ENCODE results near the gene OPA3. TPM values are rescaled to one million over a fixed set of nuclear protein-coding genes. Genes with fewer than 3 reads are reported as not detected.
"Not testable (repeated sequence)": the region's sequence is repeated elsewhere in the genome, so short reads cannot be mapped to it uniquely, and the experiment has no call there.

Gene OPA3
- 14.8 and 15.0 TPM in 2 replicates for total RNA-seq

DNA sequence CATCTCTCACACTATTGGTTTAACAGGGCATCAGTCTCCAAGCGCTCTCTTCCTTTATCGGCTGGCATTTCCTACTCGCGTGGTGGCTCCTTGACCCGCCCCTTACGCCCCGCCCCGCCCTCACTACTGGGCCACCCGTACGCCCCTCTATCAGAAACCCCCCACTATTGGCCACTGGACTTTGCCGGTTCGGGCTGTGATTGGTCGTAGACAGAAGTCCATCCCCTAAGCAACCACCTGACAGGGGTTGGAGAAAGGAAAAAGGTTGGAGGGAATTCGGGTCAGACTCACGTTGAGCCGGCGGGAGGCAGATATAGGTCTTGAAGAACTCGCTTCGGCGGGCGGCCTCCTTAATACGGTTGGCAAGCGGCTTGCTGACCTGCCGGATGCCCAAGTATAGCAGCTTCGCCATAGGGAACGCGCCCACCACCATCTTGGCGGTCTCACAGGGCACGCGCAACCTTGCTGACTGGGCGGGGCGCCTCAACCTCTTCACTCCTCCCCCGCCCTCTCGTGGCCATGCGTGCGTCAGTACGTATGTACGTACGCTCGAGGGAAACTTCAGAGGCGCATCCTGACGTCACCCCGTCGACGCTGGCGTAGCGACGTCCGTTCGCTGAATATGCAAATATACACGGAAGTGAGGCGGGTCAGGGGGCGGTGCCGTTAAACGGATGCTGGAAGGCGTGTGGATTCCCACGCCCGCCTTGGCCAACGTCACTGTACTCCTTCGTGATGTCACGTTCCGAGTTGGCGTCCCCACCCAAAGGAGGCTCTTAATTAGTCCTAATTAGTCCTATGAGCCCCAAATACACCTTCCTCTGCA, at the start of gene OPA3:
OPA3 (minus strand) TSS at position 471 of the 826 bp plus-strand sequence; CDS start at position 433, 38 bp downstream.
- intact Hi-C loops (cut with micrococcal nuclease), result loop anchor here (1.0 to 10.0 kb wide), 20 partner anchors 32 to 1530 kb away; partner anchors contain the start of genes BLOC1S3, ERCC1, FOSB and IRF2BP1

DNA sequence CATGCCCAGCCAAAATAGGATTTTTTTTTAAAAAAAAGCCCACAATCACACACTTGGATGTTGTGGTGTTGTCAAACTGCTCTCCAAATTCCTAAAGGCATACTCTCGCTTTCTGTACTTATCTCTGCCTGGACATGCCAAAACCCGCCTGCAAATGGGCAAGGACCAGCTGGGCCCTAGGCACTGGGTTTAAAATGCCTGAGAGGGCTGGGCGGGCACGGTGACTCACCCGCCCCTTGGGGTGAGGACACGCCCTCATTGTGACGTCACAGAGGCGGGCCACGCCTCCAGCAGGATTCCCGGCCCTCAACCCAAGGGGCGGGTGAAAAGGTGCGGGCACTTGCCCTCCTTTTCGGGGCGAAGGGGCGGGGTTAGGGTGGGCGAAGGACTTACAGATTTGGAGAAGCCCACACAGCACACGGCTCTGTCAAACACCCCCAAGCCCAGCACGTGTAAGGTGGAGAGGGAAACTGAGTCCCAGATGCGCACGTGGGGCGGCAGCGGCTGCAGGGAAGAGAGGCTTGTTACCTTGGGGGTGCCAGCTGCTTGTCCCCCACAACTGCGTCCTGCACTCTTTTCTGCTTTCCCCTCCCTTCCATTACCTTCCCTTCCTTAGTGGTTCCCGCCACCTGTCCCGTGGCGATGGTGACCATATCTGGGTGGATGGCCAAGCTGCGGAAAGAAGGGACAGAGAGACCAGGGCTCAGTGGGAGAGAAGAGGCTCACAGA, 48.0 kb upstream of the OPA3 start:
- intact Hi-C loops (cut with micrococcal nuclease), result loop anchor here (1.0 kb wide), 1 partner anchor 10 kb away; no protein-coding TSS in a partner anchor

DNA sequence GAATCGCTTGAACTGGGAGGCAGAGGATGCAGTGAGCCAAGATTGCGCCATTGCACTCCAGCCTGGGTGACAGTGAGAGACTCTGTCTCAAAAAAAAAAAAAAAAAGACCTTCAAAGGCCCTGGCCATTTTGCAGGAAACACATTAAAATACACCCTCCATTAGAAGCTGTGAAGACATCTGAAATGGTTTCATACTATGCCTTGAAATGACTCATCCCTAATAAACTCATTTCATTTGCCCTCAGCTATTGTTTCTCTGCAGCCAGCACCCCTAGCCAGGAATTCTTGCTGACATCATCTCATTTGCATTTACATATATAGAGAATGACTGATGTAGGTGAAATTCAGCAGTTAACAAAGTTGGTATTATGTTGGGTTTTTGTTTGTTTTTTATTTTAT, 45.9 kb upstream of the OPA3 start:
- intact Hi-C loops (cut with micrococcal nuclease), result no loop called here

DNA sequence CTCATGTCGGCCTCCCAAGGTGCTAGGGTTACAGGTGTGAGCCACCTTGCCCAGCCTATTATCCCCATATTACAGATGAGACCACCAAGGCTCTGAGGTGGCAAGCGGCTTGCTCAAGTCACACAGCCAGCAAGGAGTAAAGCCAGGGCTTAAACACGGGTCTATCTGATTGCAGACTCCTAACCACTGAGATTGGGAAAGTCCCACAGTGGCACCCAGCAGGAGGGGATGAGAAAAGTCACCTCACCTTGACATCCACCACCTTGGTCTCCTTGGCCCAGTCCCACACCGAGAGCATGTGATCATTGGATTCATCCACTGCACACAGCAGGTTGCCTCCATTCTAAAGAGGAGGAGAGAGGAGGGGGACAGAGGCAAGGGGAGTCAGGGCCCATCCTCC, 45.1 kb upstream of the OPA3 start:
- intact Hi-C loops (cut with micrococcal nuclease), result no loop called here

DNA sequence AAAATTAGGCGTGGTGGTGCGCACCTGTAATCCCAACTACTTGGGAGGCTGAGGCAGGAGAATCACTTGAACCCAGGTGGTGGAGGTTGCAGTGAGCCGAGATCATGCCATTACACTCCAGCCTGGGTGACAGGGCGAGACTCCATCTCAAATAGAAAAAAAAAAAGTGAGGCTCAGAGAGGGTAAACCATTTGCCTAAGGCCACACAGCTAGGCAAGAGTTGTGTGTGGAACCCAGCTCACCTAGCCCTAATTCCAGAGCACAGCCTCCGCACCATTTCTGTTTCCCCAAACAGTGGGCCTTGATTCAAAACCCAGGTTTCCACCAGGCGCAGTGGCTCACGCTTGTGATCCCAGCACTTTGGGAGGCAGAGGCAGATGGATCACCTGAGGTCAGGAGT, 43.6 kb upstream of the OPA3 start:
- intact Hi-C loops (cut with micrococcal nuclease), result not testable (repeated sequence)

DNA sequence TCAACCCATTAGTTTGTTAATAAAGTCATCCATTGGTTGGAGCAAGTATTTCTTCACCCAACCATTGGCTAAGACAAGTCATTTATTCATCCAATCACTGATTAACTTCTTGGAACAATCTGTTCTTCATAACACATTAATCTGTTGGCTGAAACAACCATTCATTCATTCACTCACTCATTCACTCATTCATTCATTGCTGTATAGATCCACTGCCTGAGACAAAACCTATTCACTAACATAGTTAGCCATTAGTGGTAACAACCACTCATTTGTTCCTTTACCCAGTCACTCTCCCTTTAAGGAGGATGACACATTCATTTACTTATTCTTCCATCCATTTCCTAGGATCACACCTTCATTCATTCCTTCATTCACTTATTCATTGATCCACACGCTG, 39.4 kb upstream of the OPA3 start:
- intact Hi-C loops (cut with micrococcal nuclease), result no loop called here

DNA sequence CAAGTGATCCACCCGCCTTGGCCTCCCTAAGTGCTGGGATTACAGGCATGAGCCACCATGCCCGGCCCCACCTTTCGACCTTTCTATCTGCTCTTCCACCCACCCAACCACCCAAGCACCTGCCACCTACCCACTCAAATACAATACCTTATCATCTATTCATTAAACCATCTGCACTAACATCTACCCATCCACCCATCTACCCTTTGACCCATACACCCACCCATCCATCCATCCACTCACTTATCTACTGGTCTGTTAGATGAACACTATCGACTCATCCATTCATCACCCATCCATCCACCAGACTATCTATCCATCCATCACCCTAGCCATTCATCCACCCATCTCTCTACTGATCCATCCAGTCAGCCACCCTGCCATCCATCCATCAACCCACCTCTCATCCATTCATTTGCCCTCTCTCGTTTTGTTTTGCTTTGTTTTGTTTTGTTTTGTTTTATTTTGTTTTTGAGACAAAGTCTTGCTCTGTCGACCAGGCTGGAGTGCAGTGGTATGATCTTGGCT, 37.4 kb upstream of the OPA3 start:
- intact Hi-C loops (cut with micrococcal nuclease), result no loop called here

DNA sequence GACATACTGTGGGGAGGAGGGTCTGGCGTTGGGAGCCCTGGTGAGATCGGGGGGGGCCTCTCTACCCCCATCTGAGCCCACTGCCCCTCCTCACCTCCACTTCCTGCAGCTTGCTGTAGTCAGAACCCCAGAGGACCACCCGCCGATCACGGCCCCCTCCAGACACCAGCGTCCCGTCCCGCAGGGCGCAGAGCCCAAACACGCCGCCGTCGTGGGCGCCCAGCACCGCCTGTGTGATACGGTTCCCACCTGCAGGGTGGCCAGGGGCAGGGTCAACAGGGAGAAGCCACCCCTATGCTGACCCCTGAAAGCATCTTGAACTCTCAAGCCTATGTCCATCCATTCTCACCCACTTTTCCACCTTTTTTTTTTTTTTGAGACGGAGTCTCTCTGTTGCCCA, 36.8 kb upstream of the OPA3 start:
- intact Hi-C loops (cut with micrococcal nuclease), result no loop called here

DNA sequence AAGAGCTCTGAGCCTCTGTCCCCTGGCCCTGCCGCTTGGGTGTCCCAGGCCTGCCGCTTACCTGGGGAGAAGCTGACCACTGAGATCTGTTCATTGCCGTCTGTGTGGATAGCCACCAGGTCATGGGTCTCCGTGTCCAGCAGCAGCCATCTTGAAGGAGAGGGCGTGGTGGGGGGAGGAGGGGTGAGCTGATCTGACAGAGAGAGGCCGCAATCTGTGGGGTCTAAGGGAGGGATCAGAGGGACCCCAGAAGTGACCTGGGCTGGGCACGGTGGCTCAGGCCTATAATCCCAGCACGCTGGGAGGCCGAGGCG, 32.1 kb upstream of the OPA3 start:
- intact Hi-C loops (cut with micrococcal nuclease), result loop anchor here (1.0 kb wide), 4 partner anchors 26 to 119 kb away; partner anchors contain the start of genes OPA3 and RTN2

DNA sequence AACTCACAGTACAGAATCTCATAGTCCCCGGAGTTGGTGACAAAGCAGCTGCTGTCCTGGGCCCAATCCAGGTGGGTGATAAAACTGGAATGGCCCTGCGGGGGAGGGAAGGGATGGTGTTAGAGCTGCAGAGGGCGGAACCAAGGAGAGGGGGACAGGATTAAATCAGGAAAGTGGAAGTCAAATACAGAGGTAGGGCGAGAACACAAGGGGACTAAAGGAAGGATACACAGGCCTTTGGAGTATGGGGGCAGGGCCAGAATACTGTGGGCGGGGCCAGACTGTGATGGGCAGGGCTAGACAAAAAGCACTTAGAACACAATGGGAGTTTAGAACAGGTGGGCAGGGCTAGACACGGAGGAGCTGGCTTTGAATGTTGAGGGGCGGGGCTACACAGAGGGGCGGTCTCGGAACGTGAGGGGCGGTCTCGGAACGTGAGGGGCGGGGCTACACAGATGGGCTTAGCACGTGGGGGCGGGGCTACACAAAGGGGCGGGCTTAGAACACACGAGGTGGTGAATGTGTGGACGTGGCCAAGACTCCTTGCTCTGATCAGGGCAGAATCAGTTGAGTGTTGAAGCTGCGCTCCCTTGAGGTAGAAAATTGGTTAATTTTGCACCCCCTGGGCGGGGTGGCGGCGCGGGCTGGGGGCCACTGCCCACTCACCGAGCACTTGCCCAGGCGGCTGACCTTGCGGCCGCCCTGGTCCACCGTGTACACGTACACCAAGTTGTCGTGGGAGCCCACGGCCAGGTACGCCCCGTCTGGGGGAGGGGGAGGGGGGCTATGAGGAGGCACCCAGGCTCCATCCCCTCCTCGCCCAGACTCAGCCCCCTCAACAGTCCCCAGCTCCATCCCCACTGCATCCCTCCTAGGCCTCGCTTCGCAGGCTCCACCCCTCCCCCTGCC, 31.4 kb upstream of the OPA3 start:
- intact Hi-C loops (cut with micrococcal nuclease), result loop anchor here (1.0 kb wide), 4 partner anchors 26 to 119 kb away; partner anchors contain the start of genes OPA3 and RTN2

DNA sequence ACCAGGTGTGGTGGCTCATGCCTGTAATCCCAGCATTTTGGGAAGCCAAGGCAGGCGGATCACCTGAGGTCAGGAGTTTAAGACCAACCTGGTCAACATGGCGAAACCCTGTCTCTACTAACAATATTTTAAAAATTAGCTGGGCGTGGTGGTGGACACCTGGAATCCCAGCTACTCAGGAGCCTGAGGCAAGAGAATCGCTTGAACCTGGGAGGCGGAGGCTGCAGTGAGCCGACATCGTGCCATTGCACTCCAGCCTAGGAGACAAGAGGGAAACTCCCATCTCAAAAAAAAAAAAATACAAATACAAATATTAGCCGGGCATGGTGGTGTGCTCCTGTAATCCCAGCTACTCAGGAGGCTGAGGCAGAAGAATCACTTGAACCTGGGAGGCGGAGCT, 30.5 kb upstream of the OPA3 start:
- intact Hi-C loops (cut with micrococcal nuclease), result not testable (repeated sequence)

DNA sequence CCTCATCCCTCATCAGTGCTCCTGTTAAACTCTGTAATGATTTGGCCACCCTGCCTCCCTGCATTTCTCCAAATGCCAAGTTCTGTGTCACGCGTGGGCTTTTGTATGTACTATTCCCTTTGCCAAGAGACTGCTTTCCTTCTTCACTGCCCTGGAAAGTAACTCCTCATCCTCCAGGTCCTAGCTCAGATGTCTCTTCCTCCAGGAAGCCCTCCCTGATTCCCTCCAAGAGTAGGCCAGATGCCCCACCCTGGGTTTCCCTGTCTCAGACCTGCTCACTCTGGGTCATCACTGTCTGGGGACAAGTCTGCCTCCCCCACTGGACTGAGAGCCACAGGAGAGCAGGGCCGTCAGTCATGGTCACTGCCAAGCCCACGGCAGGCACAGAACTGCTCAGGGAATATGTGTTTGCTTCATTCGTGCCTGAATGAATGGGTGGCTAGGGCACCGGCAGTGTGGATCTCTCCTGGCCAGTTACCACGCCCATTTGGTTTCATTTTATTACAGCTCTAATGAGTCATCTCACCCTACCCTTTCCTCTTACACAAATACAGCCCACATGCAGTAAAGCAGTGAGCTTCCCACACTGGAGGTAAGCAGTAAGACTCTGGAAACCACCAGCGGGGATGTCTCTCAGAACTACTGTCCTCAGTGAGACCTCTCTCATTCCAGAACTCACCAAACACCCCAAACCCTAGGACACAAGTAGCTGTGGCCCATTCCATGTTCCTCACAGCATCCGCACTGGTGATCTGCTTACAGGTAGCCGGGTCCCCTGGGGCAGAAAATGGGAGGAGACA, 29.5 kb upstream of the OPA3 start:
- intact Hi-C loops (cut with micrococcal nuclease), result loop anchor here (1.0 kb wide), 1 partner anchor 52 kb away; no protein-coding TSS in a partner anchor

DNA sequence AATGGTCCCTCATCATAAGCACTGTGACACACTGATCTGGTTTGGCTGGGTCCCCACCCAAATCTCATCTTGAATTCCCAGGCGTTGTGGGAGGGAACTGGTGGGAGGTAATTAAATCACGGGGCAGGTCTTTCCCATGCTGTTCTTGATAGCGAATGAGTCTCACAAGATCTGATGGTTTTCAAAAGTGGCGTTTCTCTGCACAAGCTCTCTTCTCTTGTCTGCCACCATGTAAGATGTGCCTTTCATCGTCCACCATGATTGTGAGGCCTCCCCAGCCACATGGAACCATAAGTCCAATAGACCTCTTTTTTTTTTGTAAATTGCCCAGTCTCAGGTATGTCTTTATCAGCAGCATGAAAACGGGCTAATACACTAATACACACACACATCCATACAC, 24.3 kb upstream of the OPA3 start:
- intact Hi-C loops (cut with micrococcal nuclease), result no loop called here

DNA sequence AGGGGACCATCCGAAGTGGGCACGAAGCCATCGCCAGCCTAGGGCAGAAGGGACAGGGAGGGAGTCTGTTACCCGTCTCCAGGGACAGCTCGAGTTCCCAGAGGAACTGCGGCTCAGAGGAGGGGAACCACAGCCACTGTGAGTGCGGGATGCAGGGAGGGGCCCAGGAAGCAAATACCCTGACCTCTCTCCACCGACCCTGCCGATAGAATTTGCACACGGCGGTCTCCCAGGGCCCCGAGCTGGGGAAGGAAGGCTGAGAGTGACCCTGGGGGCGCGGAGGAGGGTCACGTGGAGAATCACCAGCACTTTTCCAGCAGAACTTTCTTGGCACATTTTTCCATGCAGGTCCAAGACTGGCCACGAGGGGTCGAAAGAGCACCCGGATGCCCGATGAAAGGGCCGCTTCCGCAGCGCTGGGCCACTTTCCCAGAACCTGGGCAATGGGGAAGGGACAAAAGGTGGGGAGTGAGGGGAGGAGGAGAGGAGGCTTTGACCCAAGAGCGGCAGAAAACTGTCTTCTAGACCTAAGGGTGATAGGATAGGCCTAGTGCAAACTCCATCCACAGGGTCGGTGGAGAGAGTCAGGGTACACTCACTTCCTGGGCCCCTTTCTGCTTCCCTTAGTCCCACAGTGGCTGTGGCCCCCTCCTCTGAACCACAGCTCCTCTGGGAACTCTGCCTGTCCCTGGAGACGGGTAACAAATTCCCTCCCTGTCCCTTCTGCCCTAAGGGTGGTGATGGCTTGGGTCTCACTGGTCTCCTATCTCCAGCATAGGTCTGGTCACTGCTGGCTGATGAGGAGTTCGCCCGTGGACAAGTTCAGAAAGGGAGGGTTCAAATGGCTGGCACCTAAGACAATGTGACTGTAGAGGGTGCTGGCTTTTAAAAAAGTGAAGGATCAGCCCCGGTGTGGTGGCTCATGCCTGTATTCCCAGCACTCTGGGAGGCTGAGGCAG, 22.7 kb upstream of the OPA3 start:
- intact Hi-C loops (cut with micrococcal nuclease), result loop anchor here (1.0 kb wide), 1 partner anchor 35 kb away; no protein-coding TSS in a partner anchor

DNA sequence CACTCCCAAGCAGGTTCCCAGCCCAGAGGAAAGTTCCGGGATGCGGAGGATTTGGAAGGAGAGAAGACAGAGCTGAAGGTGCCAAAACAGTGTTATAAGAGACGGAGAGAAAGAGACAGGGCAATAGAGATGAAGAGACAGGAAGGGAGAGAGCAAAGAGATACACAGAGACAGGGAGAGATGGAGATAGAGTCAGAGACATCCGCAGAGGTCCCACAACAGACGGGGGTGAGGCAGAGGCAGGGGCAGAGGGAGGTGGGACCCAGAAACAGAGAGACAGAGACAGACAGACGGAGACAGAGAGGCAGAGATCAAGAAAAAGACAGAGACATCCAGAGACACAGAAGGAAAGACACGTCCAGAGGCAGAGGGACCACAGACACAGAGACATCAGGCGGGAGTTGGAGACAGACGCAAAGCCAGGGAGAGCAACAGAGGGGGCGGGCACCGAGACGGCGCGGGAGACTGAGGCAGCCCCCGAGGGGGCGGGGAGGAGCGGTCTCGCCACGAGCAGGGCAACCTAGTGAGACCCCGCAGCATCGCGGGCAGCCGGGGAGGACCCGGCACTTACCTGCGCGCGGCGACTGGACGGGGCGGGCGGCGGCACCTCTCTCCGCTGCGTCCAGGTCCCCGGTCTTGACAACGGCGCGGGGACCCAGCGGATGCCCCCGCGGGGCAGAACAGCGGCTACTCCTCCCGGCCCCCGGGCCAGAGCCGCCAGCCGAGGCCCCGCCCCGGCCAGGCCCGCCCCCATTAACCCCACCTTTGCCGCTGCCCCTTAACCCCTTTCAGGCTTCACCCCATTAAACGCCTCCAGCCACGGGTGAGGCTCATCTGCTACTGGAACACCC, 17.1 kb upstream of the OPA3 start, which contains the start of gene GPR4:
GPR4 (minus strand) TSS at position 689 of the 851 bp plus-strand sequence. CDS start 10,346 bp downstream, outside the sequence.
- intact Hi-C loops (cut with micrococcal nuclease), result no loop called here

DNA sequence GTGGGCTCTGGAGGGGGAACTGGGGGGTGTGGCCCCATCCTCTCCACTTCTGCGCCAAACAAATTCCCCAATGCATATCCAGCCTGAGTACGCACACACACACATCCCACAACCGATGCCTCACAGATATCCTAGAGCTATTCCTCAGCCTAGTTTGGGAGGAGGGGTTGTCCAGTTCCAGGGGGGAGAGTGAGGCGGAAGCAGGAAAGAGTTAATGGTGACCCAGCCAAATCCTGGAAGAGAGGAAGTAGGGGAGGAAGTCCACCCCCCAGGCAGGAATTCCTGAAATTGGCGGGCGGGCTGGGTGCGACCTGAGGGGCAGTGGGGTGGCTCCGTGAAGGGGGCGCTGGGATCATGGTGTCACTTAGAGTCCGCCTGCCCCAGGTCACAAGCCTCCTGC, 16.5 kb upstream of the OPA3 start:
- intact Hi-C loops (cut with micrococcal nuclease), result no loop called here

DNA sequence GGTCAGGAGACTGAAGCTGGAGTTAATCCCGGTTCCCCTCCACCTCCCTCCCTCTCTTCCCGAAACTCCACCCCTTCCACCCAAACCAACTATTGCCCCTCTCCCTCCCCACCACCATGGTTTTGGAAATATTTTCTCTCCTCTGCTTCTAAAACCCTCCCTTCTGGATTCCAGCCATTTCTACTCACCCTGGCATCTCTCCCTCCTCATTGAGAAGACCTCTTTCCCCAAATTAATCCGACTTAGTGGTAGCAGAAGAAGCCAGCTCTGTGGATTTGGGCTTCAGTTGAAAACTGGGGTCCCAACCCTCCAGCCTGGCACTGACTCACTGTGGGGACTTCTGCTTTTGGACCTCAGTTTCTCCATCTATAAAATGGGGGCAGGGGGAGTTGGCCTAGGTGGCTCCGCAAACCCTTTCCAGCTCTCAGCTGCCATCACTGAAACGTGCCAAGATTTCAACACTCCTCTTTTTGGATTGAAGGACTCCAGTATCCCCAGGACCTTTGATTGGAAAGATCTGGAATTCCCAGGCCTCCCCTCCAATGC, 15.8 kb upstream of the OPA3 start:
- intact Hi-C loops (cut with micrococcal nuclease), result no loop called here

DNA sequence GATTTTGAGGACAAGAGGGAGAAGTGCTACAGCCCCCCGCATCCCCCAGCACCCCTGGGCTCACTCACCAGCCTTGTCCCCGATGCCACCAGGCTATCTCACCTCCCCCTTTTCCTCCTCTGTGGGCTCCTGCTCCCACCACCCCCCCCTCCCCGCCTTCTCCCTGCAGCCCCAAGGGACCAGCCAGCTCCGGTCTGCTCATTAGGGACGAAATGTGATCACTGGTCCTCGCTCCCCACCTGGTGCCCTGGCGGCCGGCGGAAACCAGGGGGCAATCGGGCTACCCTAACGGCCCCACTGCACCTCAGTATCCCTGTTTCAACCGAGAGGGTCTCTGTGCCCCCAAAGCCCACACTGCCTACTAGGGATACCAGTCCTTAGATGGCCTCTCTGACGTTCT, 14.7 kb upstream of the OPA3 start:
- intact Hi-C loops (cut with micrococcal nuclease), result no loop called here

Data from T-helper 1 cell treated with Interleukin-12 subunit alpha and Interleukin-12 subunit beta and Interleukin-4 antibody, amounts not matched to agents 30 ng/mL and 1 ng/mL, for 36 hours (primary cell).